ENCODE data around the gene CLCN2.

DNA sequence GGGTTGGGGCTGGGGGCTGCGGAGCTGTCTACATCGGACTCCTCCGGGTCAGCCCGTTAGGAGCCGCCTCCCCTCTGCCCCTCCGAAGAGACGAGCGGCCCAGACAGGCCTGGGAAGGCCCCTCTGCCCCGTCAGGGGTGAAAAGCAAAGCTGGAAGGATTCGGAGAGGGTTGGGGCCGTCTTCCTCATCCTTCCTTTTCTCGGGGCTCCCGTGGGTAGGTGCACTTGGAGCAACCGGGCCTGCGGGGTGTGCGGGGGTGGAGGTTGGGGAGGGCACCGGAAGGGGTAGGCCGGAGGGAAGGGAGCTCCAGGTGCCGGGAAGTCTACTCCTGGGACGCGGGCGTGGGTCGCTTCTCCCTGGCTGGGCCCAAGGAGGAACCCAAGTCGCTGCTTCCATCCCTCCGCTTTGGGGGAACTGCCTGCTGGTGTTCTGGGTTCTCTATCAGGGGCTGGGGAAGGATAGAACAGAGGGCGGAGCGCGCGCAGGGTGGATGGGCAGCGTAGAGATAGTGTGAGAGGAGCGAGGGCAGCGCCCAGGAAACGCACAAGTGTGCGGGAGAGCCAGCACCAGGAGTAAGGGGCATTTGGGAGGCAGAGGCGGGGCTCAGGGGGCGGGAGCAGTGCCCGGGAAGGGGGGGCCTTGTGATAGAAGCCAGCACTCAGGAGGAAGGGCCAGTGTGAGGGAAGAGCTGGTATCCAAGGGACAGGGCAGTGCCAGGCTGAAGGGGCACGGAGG, 695 bp upstream of the CLCN2 start:
- TF ChIP-seq RARB (CRISPR knock-in tag; IDR thresholded peaks at IDR 0.05), result no peak
- TF ChIP-seq, protein P1, sequence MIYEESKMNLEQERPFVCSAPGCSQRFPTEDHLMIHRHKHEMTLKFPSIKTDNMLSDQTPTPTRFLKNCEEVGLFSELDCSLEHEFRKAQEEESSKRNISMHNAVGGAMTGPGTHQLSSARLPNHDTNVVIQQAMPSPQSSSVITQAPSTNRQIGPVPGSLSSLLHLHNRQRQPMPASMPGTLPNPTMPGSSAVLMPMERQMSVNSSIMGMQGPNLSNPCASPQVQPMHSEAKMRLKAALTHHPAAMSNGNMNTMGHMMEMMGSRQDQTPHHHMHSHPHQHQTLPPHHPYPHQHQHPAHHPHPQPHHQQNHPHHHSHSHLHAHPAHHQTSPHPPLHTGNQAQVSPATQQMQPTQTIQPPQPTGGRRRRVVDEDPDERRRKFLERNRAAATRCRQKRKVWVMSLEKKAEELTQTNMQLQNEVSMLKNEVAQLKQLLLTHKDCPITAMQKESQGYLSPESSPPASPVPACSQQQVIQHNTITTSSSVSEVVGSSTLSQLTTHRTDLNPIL (CRISPR knock-in tag; IDR thresholded peaks at IDR 0.05; ENCODE audit: low read depth), result no peak
- TF ChIP-seq ZC3H10 (CRISPR knock-in tag; IDR thresholded peaks at IDR 0.05), result no peak
- TF ChIP-seq, protein P2, sequence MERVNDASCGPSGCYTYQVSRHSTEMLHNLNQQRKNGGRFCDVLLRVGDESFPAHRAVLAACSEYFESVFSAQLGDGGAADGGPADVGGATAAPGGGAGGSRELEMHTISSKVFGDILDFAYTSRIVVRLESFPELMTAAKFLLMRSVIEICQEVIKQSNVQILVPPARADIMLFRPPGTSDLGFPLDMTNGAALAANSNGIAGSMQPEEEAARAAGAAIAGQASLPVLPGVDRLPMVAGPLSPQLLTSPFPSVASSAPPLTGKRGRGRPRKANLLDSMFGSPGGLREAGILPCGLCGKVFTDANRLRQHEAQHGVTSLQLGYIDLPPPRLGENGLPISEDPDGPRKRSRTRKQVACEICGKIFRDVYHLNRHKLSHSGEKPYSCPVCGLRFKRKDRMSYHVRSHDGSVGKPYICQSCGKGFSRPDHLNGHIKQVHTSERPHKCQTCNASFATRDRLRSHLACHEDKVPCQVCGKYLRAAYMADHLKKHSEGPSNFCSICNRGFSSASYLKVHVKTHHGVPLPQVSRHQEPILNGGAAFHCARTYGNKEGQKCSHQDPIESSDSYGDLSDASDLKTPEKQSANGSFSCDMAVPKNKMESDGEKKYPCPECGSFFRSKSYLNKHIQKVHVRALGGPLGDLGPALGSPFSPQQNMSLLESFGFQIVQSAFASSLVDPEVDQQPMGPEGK (CRISPR knock-in tag; IDR thresholded peaks at IDR 0.05; ENCODE audit: borderline replicate concordance), result no peak
- TF ChIP-seq TCF4 (CRISPR knock-in tag; IDR thresholded peaks at IDR 0.05; ENCODE audit: borderline replicate concordance), result no peak
- TF ChIP-seq ZFP3 (CRISPR knock-in tag; IDR thresholded peaks at IDR 0.05), result no peak
- no peak for TF ChIP-seq ISL1 (CRISPR knock-in tag; IDR thresholded peaks at IDR 0.05)
- no peak for TF ChIP-seq BACH2 (CRISPR knock-in tag; IDR thresholded peaks at IDR 0.05; ENCODE audit: borderline replicate concordance)
- no peak for TF ChIP-seq ZNF70 (CRISPR knock-in tag; IDR thresholded peaks at IDR 0.05)
- TF ChIP-seq, protein P3, sequence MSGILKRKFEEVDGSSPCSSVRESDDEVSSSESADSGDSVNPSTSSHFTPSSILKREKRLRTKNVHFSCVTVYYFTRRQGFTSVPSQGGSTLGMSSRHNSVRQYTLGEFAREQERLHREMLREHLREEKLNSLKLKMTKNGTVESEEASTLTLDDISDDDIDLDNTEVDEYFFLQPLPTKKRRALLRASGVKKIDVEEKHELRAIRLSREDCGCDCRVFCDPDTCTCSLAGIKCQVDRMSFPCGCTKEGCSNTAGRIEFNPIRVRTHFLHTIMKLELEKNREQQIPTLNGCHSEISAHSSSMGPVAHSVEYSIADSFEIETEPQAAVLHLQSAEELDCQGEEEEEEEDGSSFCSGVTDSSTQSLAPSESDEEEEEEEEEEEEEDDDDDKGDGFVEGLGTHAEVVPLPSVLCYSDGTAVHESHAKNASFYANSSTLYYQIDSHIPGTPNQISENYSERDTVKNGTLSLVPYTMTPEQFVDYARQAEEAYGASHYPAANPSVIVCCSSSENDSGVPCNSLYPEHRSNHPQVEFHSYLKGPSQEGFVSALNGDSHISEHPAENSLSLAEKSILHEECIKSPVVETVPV (CRISPR knock-in tag; IDR thresholded peaks at IDR 0.05), result no peak
